Central memory CD8-positive, alpha-beta T cell (primary cell): Measurements from ENCODE around the gene CHRM5.

Source experiments
- ATAC-seq: fragments of 150-1000 bp; cut with Tn5 transposase; replicated peaks from 2 replicates; pipeline ENCODE4 v1.10.0; 2022; ENCODE audit warnings: mild to moderate bottlenecking, moderate FRiP score, moderate number of reproducible peaks; ENCODE audit not compliant: poor library complexity, severe bottlenecking; ENCODE audit errors: extremely low read depth
- DNase-seq, 2 donors: peaks; one replicate each; pipeline ENCODE4 v3.0.0; 2021; ENCODE audit warnings: low spot score in 2 of 2
- H3K27ac Mint-ChIP-seq: one replicate; pipeline ENCODE4 v1.8.0; 2022; ENCODE audit warnings: low read depth, mild to moderate bottlenecking, moderate library complexity, mixed read lengths
- H3K27me3 Mint-ChIP-seq: one replicate; pipeline ENCODE4 v1.8.0; 2022; ENCODE audit warnings: mixed read lengths
- H3K36me3 Mint-ChIP-seq: one replicate; pipeline ENCODE4 v1.8.0; 2022; ENCODE audit warnings: mild to moderate bottlenecking, moderate library complexity, mixed read lengths; ENCODE audit not compliant: insufficient read depth
- H3K4me1 Mint-ChIP-seq: one replicate; pipeline ENCODE4 v1.8.0; 2022; ENCODE audit warnings: mixed read lengths
- H3K4me3 Mint-ChIP-seq: one replicate; pipeline ENCODE4 v1.8.0; 2022; ENCODE audit warnings: mild to moderate bottlenecking, moderate library complexity, mixed read lengths
- H3K9me3 Mint-ChIP-seq: one replicate; pipeline ENCODE4 v1.8.0; 2022; ENCODE audit warnings: mixed read lengths

Gene CHRM5

DNA sequence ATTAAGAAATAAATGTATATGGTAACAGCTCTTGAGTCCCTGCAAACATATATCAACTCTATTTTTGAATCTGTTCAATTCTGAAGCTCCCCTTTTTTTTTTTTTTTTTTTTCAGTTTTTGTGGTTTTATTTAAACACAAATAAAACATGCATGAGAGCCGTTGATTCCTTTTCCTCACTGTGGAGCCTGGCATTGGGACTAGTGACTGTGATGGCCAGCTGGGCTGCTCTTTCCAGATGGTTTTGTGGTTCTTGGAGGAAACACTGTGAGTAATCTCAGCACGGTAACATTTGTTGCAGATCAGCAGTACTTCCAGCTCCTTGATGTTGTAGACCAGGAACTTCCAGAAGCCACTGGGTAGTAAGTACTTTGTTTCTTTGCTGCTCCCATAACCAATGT is 117.4 kb downstream of the CHRM5 start:
- no peak for ATAC-seq

DNA sequence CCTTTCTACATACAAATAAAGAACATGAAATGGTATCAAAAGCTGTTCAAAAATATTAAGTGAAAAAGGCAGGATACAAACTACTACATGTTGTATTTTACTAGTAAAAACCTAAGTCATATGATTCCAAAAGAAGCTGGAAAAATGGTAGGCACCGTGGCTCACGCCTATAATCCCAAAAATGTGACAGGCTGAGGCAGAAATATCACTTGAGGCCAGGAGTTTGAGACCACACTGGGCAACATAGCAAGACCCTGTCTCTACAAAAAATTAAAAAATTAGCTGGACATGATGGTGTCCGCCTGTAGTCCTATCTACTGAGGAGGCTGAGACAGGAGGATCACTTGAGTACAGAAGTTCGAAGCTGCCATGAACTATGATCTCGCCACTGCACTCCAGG is 131.6 kb downstream of the CHRM5 start:
- Mint-ChIP-seq H3K36me3 (peaks cover 39% of the 10 kb centered on the region), H3K4me3 (peak overlapping the region; percentile 20), H3K4me1 (peaks cover 28% of the 10 kb centered on the region), H3K27ac (peak overlapping the region; percentile 96), H3K27me3 (no peaks in the 10 kb centered on the region), H3K9me3 (no peaks in the 10 kb centered on the region)
- DNase-seq, result no peak
- ATAC-seq, result no peak

More for the DNA sequence above, 117.4 kb downstream of the CHRM5 start:
- Mint-ChIP-seq H3K4me1 (no peaks in the 10 kb centered on the region), H3K27ac (no peak overlapping the region), H3K36me3 (peaks cover 42% of the 10 kb centered on the region), H3K4me3 (no peak overlapping the region), H3K27me3 (no peaks in the 10 kb centered on the region), H3K9me3 (no peaks in the 10 kb centered on the region)
- DNase-seq, result no peak

DNA sequence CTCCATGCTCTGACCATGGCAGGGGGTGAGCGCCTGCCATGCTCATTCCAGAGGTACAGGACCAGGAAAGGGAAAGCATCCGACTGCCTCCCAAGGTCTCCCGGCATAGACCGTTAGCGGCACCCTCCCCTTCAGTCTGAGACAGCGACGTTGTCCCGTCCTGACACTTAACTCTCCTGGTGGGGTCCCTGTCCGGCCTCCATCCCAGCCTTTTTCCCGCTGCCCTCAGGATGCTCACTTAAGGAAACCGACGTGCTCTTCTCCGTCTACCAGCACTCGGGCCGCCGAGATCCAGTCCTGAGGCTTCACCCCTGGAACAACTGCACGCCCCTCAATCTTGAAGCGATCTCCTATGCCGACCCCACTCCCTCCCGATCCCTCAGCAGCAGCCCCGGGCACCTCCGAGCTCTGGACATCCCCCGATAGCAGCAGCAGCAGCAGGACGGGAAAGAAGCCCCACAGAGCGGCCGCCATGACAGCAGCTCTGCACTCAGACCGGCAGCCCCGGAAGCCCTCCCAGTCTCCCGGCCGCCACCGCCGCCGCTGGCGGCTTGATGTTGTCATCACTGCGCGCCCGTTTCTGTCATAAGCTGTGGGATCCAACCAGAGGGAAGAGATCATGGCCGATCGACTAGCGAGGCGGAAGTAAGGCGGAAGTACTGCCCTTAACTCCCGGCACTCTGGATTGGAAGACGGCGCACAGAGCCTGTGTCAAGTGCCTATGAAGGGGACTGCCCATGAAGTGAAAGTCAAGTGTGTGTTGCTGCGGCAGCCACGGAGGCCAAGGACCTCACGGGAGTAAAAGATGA is 133.3 kb downstream of the CHRM5 start, which contains the start of the genes EMC7 and PGBD4:
EMC7 (minus strand) TSS at position 497 of the 809 bp plus-strand sequence; CDS start at position 474, 23 bp downstream.
PGBD4 (plus strand) TSS at position 718 of the 809 bp plus-strand sequence. CDS start 449 bp downstream, outside the sequence.
- peaks cover 29% of the 10 kb centered on the region for H3K36me3 Mint-ChIP-seq
- peaks cover 5% of the 10 kb centered on the region for H3K9me3 Mint-ChIP-seq
- ATAC-seq (peak; percentile 99), DNase-seq (peak; percentile 99)
- H3K27me3 Mint-ChIP-seq, result no peaks in the 10 kb centered on the region
- peak within 1 kb of the TSS; percentile 99 for H3K4me3 Mint-ChIP-seq
- peak within 1 kb of the TSS; percentile 96 for H3K27ac Mint-ChIP-seq
- H3K4me1 Mint-ChIP-seq, result peaks cover 28% of the 10 kb centered on the region

DNA sequence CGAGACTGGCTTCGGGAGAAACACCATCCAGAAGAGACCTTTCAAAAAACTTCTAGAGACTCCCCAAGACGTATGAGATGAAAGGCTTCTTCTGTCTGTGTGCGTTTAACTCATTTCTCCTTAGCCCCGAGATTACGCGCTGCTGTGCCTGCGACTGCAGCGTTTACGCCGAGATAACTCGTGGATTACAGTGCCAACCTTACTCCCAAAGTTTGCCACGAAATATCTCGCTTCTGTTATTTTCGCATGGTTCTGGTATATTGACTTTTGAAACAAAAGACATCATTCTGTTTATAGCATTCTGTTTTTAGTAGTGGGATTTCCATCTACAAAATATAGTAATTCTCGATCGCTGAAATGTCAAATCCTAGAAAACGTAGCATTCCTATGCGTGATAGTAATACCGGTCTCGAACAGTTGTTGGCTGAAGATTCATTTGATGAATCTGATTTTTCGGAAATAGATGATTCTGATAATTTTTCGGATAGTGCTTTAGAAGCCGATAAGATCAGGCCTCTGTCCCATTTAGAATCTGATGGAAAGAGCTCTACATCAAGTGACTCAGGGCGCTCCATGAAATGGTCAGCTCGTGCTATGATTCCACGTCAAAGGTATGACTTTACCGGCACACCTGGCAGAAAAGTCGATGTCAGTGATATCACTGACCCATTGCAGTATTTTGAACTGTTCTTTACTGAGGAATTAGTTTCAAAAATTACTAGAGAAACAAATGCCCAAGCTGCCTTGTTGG is 134.1 kb downstream of the CHRM5 start:
- peaks cover 28% of the 10 kb centered on the region for H3K4me1 Mint-ChIP-seq
- H3K27ac Mint-ChIP-seq, result peak overlapping the region; percentile 96
- peaks cover 29% of the 10 kb centered on the region for H3K36me3 Mint-ChIP-seq
- DNase-seq (no peak), ATAC-seq (no peak)
- H3K9me3 Mint-ChIP-seq, result peaks cover 5% of the 10 kb centered on the region
- H3K27me3 Mint-ChIP-seq, result no peaks in the 10 kb centered on the region
- H3K4me3 Mint-ChIP-seq, result peak overlapping the region; percentile 99

GRCh38 chr15:34106423-34106822 is 138.1 kb downstream of the CHRM5 start:
- no peaks in the 10 kb centered on the region for H3K27me3 Mint-ChIP-seq
- no peak overlapping the region for H3K4me3 Mint-ChIP-seq
- H3K9me3 Mint-ChIP-seq, result peaks cover 5% of the 10 kb centered on the region
- no peak overlapping the region for H3K27ac Mint-ChIP-seq
- peaks cover 9% of the 10 kb centered on the region for H3K4me1 Mint-ChIP-seq
- DNase-seq, result no peak
- no peak for ATAC-seq
- peaks cover 14% of the 10 kb centered on the region for H3K36me3 Mint-ChIP-seq

DNA sequence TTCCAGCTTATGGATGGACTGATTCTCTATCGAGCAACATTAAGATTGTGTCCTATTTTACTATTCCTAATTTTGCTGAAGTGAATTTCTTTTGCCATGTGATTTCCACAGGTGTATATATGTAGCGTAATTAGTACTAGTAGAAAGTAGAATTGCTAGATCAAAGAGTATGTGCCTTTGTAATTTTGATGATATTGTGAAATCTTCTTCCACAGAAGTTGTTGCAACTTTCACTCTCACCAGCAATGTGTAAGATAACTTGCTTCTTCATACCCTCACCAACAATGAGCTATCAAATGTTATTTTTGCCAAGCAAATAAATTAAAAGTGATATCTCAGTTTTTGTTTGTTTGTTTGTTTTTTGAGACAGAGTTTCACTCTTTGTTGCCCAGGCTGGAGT is 139.0 kb downstream of the CHRM5 start:
- no peaks in the 10 kb centered on the region for H3K4me1 Mint-ChIP-seq
- H3K36me3 Mint-ChIP-seq, result peaks cover 5% of the 10 kb centered on the region
- DNase-seq (no peak), ATAC-seq (no peak)
- peaks cover 1% of the 10 kb centered on the region for H3K27me3 Mint-ChIP-seq
- H3K4me3 Mint-ChIP-seq, result no peak overlapping the region
- H3K27ac Mint-ChIP-seq, result no peak overlapping the region
- H3K9me3 Mint-ChIP-seq, result peaks cover 5% of the 10 kb centered on the region

DNA sequence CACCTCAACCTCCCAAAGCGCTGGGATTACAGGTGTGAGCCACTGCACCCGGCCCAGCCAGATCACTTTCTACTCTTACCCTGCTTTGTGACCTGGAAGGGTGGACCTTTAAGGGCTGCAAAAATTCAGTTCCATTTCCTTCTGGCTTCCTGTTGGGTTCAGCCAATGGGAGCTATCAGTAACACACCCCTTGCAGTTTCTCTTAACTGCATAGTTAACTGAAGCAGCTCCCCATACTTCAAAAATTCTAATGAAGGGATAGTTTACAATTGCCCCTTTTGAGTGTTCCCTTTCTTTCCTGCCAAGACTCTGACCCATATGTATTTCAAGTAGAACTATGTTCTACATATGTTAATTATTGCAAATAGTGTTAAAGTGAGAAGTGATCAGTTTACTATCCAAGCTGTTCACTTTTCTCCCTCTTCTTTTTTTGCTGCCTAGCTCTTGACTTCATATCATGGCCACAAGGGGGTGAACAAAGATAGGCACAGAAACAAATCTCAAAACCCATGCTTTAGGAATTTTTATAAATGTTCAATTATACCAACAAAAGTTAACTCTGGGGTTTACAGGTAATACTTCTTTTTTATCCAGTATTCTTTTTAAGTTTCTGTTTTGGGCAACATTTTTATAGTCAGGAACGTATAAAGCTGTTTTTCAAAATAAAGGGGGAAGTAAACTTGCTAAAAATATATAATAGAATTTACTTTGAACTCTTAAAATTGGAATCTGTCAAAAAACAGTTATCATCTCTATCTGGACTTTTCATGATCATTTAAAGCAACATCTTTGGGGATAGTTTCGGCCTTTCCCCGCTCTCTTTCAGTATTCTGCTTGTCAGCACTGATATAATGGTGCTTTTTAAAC is 141.7 kb downstream of the CHRM5 start:
- Mint-ChIP-seq H3K9me3 (peaks cover 5% of the 10 kb centered on the region), H3K27ac (no peak overlapping the region), H3K27me3 (peaks cover 27% of the 10 kb centered on the region), H3K4me3 (no peak overlapping the region), H3K36me3 (no peaks in the 10 kb centered on the region), H3K4me1 (no peaks in the 10 kb centered on the region)
- ATAC-seq (no peak), DNase-seq (no peak)

DNA sequence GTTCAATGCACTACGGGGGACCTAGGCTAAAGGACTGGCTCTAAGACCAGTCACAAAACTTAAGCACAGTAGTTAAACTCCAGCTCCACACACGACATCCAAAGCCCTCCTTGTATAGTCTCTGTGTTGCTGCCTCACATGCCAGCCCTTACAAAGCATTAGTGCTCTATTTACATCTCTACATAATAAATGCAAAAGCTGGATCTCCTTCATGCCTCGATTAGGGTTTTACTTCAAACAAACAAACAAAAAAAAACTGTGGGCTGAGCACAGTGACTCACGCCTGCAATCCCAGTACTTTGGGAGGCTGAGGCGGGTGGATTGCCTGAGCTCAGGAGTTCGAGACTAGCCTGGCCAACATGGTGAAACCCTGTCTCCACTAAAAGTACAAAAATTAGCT is 143.2 kb downstream of the CHRM5 start:
- Mint-ChIP-seq H3K36me3 (no peaks in the 10 kb centered on the region), H3K27me3 (peaks cover 27% of the 10 kb centered on the region), H3K4me3 (no peak overlapping the region), H3K9me3 (peaks cover 1% of the 10 kb centered on the region), H3K27ac (no peak overlapping the region), H3K4me1 (no peaks in the 10 kb centered on the region)
- ATAC-seq, result no peak
- no peak for DNase-seq

GRCh38 chr15:34114215-34114614 is 145.9 kb downstream of the CHRM5 start:
- Mint-ChIP-seq H3K36me3 (no peaks in the 10 kb centered on the region), H3K4me1 (no peaks in the 10 kb centered on the region), H3K9me3 (no peaks in the 10 kb centered on the region), H3K4me3 (no peak overlapping the region), H3K27ac (no peak overlapping the region), H3K27me3 (peaks cover 37% of the 10 kb centered on the region)
- no peak for ATAC-seq
- DNase-seq, result no peak

DNA sequence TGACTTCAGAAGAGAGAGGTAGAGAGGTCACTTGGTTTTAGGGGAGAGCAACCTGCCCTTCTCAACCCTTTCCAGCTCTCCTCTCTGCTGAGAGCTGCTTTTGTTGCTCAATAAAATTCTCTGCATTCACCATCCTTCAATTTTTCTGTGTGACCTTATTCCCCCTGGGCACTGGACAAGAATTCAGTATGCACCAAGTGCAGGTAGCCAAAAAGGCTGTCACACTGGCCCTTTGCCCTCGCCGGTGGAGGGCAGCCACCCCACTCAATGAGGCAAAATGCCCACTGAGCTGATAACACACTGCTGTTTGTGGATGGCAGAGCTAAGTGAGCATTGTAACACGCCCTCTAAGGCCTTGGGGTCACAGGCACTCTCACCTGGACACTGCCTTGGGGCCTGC is 146.4 kb downstream of the CHRM5 start:
- Mint-ChIP-seq H3K27ac (no peak overlapping the region), H3K4me1 (no peaks in the 10 kb centered on the region), H3K9me3 (no peaks in the 10 kb centered on the region), H3K27me3 (peaks cover 37% of the 10 kb centered on the region), H3K4me3 (no peak overlapping the region), H3K36me3 (no peaks in the 10 kb centered on the region)
- DNase-seq (no peak), ATAC-seq (no peak)

- Mint-ChIP-seq H3K27ac (no peak overlapping the region), H3K36me3 (no peaks in the 10 kb centered on the region), H3K27me3 (peaks cover 54% of the 10 kb centered on the region), H3K4me3 (no peak overlapping the region), H3K4me1 (no peaks in the 10 kb centered on the region), H3K9me3 (no peaks in the 10 kb centered on the region)
- DNase-seq (no peak), ATAC-seq (no peak)
Measured at GRCh38 chr15:34116620-34117019, 148.3 kb downstream of the CHRM5 start.
